Activated CD4-positive, alpha-beta T cell treated with anti-CD3 and anti-CD28 coated beads for 48 hours (primary cell): Measurements from ENCODE around the gene ARHGEF28.

Experiments
- DNase-seq: peaks from one replicate; pipeline ENCODE4 v3.0.0-alpha.2; 2020

Gene ARHGEF28

DNA sequence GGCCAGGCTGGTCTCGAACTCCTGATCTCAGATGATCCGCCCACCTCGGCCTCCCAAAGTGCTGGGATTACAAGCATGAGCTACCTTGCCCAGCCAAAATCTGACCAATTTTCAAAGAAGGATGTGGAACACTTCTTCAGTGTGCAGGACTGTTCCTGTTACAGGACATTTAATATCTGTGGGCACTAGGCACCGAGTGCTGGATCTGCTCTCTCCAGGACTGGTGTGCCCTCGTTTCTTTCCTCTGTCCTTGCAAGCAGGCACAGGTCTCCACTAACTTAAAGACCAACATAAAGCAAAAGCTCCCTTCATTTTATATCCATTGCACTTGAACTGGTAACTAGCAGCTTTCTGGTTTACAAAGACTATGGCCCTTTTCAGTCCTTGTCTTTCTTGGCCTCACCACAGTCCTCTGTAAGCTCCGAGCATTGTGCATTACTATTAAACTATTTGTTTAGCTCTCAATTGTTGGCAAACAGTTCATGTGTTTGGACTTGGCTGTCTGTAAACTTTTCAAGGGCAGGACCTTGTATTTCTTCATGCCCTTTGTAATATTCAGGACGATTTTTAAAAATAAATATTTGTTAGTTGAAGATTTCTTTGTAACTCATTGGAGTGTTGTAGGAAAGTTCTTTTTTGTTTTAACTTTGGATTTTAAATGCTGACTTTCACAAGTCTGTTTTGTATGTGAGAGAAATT is 37.3 kb downstream of the ARHGEF28 start:
- DNase-seq, result no peak

DNA sequence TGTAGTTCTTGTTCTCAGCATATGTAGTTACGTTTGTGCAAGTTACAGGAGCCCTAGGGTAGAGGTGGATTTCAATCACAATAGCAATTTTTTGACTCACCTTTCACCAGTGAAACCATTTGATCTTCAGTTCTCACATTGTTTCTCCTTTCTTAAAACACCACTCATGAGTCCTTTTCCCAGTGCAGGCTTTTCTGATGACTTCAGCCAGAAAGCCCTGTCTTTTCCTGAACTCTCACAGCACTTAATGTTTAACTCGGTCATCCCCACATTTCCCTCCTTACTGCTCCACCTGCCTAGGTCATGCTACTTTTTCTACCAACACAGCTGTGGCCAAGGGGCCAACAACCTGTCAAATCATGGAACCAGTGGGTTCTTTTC is 37.9 kb downstream of the ARHGEF28 start:
- DNase-seq, result no peak

DNA sequence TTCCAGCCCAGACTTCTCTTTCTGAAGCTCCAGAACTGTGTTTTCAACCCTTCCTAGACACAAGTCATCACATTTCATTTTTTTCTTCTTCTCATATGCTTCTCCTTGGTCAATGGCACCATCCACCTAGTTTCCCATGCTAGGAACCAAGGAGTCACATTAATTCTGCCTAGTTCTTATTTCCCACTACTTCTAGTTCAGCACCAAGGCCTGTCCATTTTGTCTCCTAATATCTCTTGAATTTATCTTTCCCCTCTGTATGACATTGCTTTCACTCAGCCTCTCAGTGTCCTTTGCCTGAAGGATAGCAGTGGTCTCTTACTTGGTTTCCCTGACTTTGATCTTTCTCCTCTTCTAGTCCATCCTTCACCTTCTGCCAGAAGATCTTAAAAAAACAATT is 38.8 kb downstream of the ARHGEF28 start:
- no peak for DNase-seq

DNA sequence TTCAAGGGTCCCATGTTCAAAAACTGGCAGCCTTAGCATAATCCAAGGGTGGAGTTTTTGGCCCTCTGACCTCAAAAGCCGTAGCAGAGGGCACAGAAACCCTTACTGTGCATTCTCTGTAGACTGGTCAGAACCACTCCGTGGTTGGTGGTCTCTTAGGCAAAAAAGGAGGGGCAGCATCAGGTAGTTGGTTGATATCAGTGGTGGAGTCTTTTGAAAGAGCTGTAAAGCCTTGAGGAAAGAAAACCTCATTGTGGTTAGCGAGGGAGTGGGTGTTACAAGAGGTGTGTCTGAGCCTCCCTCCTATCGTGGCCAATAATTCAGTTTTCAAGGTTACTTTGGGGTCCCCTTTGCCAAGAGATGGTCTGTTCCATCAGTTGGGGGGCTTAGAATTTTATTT is 40.9 kb downstream of the ARHGEF28 start:
- DNase-seq, result no peak

DNA sequence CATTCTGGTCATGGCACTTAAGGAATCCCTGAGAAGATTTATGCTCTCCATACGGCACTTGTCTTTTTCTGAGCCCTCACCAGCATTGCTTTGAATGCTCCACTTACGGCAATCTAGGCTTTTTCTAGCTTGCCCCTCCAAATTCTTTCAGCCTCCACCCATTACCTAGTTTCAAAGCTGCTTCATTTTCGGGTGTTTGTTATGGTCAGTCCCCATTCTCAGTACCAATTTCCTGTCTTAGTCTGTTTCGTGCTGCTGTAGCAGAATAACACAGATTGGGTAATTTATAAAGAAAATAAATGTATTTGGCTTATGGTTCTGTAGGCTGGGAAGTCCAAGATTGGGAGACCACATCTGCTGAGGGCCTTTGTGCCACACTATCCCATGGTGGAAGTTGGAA is 42.0 kb downstream of the ARHGEF28 start:
- no peak for DNase-seq

DNA sequence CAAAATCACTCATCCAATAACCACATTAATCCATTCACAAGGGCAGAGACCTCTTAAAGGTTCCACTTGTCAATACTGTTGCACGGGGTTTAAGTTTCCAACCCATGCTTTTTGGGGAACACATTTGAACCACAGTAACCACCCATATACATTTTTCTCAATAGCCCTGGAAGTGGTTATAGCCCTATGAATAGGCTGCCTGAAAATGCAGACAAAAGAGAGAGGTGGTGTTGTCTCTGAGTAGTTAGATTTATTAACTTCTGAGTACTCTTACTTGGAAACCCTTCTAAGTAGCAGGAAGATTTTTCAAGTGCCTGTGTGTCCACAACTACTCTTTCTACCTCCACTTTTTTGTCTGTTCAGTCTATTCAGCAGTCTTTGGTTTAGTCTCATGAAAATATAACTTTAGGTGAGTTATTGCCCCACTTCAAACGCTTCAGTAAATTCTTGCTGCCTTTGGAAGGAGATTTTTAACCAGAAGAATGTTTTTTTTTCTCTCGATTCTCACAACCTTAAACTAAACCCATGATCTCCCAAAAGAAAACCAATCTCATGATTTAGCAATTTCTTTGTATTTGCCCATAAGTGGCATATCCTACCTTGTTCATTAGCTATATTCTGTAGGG is 42.6 kb downstream of the ARHGEF28 start:
- no peak for DNase-seq

DNA sequence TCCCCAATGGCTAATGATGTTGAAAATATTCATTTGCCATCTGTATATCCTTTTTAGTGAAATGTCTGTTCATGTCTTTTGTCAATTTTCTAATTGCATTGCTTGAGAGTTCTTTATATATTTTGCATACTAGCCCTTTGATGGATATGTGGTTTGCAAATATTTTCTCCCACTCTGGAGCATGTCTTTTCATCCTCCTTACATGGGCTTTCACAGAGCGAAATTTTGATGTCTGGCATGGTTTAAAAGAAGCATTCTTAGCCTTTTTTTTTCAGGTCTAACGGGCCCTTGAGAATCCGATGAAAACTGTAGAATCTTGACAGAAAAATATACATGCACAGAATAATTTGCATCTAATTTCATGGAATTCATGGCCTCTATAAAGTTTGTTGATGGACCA is 44.7 kb downstream of the ARHGEF28 start:
- DNase-seq, result no peak

DNA sequence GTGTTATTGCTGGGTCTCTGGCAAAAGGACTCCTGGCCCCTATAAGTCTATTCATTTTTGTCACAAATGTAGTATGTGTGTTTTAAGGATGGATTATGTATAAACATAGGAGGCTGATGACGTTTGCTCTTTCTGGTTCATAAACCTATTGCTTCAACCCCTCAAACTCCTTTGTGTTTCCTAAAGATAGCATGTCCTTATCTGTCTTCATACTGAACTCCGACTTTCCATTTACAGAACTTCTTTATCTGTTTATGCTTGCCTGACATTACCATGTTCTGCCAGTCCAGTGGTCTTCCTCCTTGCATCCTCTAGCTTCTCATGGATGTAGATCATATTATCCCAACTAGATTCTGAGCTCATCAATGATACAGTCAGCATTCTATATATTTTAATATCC is 46.1 kb downstream of the ARHGEF28 start:
- no peak for DNase-seq

DNA sequence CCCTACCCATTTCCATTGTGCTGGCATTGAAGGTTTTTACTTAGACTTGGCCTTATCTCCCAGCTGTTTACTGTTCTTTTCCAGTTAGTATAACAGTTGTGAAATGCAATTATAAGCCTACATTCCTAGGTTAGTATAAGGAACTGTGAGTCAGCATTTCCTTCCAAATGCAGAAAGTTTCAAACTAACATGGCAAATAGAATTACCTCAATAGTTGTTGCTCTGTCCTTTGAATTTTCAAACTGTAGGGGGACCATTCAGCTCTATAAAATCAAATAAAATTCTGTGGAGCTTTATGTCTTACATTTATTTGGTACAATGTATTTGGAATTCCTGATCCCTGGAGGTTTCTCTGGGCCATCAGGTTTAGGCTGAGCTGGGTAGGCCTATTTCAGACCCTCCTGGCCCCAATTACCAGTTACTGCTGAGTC is 47.2 kb downstream of the ARHGEF28 start:
- DNase-seq, result no peak

DNA sequence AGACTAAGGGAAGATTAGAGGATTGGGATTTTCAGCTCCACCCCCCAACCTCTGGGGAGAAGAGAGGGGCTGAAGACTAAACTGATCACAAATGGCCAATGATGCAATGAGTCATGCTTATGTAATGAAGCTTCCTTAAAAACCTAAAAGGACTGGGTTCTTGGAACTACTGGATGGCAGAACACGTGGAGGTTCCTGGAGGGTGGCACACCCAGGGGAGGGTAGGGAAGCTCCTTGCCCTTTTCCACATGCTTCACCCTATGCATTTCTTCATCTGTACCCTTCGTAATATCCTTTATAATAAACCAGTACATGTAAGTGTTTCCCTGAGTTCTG is 48.6 kb downstream of the ARHGEF28 start:
- DNase-seq, result no peak

DNA sequence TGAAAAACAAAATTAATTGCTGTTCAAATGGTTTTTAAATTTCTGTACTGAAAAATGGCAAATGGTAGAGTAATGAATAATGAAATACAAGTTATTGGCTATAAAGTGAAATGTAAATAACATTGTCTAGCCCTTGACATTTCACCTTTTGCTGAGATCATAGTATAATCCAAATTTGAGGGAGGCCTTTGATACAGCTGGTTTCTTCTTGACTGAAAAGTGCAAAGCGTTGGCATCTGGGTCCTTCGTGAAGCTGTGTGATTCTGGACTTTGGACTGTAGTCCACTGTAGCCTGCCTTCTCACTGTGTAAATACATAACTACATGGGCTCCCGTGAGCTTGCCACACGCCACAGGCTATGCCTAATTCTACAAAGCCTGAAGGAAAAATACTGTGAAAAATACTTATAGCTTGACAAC is 52.3 kb downstream of the ARHGEF28 start:
- DNase-seq, result no peak

DNA sequence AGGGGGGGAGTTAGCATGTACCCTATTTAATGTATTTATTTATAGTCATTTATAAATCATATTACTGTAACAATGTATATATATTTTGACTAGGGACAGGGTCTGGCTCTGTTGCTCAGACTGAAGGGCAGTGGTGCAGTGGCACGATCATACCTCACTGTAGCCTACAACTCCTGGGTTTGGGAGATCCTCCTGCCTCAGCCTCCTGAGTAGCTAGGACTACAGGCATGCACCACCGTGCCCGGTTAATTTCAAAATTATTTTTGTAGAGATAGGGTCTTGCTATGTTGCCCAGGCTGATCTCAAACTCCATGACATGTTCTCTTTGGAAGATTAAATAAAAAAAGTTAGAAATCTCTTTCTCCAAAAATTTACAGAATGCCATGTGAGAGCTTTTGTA is 52.8 kb downstream of the ARHGEF28 start:
- no peak for DNase-seq

DNA sequence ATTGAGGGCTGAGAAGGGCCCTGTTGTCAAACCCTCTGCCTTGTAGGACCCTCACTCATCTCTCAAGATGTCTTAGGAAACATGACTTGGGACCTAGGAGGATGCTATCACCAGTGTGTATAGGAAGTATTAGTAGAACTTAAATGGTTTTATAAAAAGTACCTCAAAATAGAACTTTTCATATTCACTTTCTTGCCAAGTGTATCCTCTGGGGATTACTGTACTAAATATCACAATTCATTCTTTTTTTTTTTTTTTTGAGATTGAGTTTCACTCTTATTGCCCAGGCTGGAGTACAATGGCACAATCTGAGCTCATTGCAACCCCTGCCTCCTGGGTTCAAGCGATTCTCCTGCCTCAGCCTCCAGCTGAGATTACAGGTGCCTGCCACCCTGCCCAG is 56.2 kb downstream of the ARHGEF28 start:
- no peak for DNase-seq

DNA sequence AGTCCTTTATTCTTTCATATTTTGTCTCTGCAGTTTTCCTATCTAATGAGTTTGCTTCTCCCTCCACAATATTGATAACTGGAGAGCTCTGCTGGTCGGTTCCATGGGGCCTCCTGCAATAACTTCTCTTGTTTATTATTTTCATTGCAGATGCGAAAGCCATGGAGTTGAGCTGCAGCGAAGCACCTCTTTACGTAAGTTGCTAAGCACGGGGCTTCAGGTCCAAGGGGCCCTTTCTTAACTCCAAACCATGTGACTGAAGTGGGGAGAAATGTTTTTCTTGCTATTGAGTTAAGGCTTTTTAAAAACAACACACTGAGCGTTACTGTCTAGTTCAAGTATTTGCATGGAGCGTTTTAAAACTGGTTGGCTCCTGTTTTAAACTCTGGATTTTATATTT is 58.7 kb downstream of the ARHGEF28 start:
- DNase-seq, result no peak

DNA sequence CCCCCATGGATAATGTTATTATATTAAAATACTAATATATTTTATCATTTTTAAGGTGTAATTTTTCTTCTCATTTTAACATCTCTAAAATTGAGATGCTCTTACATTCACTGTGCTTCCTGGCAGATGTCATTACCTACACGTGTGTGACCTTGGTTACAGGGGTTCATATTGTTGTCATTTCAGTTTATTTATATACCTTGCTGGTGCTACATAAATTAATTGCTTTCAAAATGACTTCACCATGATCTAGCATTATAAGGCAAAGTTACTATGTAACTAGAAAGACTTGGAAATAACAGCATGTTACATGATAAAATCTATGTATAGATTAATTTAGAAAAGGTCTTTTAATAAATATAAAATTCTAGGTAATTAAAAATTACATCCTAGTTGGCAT is 60.9 kb downstream of the ARHGEF28 start:
- DNase-seq, result no peak

DNA sequence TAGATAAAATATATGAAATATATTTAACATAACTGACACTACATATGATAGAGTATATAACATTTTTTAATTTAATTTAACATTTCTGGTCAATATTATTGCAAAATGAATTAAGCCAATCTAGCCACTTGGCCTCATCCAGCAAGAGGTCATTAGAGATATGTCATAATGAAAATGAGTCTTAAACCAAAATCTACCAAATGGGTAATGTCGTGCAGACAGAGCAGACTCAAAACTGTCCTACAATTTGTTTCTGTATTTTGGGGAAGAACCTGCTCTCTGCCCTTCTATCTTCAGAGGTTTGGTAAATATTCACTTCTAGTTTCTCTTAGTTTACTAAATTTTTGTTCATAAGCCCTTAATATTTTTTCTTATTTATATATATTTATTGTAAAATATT is 61.4 kb downstream of the ARHGEF28 start:
- no peak for DNase-seq

DNA sequence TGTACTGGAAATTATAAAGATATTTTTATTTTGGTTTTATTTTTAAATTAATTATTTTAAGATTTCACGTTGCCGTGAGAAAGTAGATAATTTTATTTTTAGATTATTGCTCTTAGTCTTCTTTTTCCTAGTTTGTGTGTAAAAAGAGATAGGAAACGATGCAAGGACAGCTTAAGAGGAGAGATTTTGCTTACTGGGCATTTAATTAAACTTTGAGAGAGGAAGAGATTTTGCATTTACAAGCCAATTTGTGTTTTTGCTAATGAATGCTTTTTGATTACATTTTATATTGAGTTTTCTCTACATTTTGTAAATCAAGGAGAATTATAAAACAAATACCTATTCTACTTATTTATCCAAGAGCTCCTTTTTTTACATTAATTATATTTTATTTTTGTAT is 64.0 kb downstream of the ARHGEF28 start:
- no peak for DNase-seq

DNA sequence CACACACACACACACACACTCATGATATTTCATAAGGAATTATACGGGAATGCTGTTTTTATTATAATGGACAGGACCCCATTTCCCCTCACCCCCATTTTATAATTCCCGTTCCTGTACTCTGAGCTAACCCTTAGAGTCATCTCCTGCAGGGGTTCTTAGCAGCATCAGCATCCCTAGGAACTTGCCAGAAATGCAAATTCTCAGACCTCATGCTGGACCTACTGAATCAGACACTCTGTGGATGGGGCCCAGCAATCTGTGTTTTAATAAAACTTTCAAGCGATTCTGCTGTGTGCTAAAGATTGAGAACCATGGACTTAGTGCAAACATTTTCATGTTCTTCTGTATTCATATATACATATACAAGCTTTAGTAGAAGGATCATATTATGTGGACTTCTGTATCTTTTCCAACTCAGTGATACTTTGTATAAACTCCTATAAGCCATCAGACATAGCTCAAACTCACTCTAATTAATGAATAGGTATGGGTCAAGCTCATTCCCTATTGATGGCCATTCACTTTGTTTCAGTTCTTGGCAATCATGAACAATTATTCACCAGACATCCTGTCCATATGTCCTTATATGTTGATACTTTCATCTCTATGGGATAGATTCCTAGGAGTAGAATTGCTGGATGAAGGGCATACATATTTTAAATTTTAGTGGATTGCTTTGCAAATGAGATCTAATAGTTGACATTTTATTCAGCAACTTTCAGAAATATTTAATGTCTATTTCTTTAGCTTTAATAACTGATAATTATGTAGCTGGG is 65.5 kb downstream of the ARHGEF28 start:
- no peak for DNase-seq

DNA sequence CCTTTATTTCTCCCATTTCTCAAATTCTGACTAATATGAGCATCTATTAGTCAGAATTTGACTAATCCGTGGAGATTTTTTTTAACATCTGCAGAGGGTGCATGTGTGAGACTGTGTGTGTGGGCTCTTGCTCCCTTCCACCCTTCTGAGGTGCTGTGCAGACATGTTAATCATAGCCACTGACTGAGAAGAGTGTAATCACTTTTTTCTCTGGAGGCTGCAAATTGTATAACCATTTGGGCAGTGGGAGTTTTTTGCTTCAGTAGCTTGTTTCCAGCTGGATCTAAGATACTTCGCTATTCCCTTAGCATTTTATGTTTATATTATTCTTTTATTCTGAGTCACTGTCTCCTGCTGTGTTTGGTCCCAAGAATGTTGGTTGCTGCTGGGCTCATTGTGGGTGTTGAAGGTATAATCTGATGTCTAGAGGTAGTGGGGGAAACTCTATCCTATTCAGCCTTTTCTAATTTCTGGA is 66.2 kb downstream of the ARHGEF28 start:
- no peak for DNase-seq

DNA sequence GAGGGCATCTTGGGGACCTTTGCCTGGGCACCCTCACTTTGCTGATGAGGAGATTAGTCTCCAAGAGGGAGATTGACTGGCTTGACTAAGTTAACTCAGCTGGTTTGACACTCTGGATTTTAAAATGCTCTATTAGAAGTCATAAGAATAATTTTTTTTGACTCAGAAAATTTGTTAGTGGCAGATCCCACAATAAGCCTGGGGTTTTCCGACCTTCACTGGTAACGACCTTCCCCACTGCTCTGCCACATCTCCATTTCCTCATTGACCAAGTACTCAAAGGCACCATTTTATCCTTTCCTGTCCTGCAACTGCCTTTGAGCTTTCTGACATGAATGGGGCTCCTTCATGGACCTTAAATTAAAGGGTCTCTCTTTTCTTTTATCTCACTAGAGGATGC is 67.0 kb downstream of the ARHGEF28 start:
- no peak for DNase-seq

DNA sequence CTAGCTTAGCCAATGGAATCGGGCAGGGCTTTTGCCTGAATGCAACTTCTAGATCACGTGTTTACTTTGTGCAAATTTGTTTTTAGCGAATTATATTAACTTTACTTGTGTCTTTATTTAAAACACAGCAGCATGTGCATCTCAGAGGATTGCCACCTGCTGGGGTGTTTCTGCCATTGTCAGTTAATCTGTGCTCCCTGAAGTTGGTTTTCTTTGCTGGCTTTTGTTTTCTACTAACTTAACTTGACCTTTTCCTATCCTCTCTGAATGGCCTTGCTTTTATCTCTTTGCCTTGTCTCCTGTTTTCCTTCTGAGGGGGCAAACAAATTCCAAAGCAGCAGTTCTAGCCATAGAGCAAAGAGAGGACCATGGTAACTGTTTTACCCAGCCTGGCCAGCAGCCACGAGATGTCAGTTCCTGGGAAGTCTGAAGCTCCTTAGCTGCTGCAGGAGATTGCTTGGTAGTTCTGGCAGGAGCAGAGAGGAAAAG is 67.6 kb downstream of the ARHGEF28 start:
- DNase-seq, result no peak

DNA sequence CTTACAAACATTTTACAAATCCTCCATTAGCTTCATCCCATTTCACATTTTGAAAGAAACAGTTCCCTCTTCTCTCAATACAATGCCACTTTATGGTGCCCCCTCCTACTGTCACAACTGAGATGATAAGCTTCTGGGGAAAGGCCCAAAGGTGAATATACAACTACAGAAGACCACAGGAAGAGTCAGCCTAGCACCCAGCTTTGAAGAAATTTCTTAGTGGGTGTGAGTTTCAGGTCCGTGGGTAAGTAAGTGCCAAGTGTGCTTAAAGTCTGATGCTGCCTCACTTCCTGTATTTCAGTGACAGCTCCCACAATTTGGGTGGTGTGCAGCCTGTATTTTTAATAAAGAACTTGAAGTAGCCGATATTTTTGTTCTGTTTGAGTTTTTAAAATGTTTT is 68.1 kb downstream of the ARHGEF28 start:
- peak; percentile 8 for DNase-seq

DNA sequence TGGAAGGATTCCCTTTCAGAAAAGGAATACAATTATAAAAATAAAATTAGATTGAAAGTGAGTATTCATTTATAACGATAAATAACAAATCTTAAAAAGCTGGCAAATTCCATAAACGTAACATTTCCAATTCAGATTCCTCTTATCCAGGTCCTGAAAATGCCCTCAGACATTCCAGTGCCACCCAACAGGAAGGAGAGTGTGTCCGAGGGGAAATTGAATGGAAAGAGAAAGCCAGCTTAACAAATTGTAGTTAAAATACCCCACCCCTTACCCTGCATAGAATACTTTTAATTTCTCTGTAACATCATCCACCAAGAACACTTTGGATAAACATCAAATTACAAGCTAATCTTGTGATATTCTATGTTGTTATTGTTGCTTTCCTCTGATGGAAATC is 72.0 kb downstream of the ARHGEF28 start:
- DNase-seq, result no peak

DNA sequence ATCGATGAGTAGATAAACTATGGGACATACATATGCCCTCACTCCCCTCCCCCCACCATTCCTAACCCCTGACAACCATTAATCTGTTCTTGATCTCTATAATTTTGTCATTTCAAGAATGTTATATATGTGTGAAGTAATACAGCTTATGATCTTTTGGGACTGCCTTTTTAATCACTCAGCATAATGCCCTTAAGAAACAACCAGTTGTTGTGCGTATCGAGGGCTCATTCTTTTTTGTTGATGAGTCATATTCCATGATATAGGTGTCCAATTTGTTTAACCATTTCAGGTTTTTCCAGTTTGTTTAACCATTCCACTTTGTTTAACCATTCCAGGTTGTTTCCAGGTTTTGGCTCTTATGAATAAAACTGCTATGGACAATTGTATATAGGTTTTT is 75.6 kb downstream of the ARHGEF28 start:
- no peak for DNase-seq
